ENCODE measurements around the gene UBE2Q1.

GRCh38 chr1:154559466-154560044 lies 1.1 kb upstream of the UBE2Q1 start:
- peak; percentile 82 to 98 (median 97) for TF ChIP-seq CTCF (IDR thresholded peaks at IDR 0.05)
- no peak for TF ChIP-seq POLR2A (IDR thresholded peaks at IDR 0.05)
